ENCODE measurements around the gene MTMR12.

GRCh38 chr5:32278406-32278805 is 34.3 kb downstream of the MTMR12 start:
- TF ChIP-seq EZH2 (IDR thresholded peaks at IDR 0.05; ENCODE audit: insufficient read depth, poor library complexity, severe bottlenecking) (no peak), EZH2phosphoT487 (IDR thresholded peaks at IDR 0.05; ENCODE audit: insufficient read depth, low read depth) (no peak)

All from GM23248 (cell line).